Keratinocyte (primary cell): Measurements from ENCODE around the gene INPP4B. TPM values are rescaled to one million over a fixed set of nuclear protein-coding genes. Genes with fewer than 3 reads are reported as not detected.
A peak's percentile ranks its signal among the peaks of the same experiment; 100 is the strongest.

Experiments used
- DNase-seq: peaks from one replicate; pipeline ENCODE4 v3.0.0-alpha.2; 2011; ENCODE audit warnings: low read depth, missing footprints, low spot score
- FAIRE-seq: peaks from 2 replicates; lab custom pipeline; 2011; peaks lifted over from hg19 to GRCh38; lab: Jason Lieb, UNC
- H2AFZ ChIP-seq: 2 replicates; pipeline ENCODE4 v1.6.0; 2012; ENCODE audit warnings: low read length, control low read depth, inconsistent platforms; ENCODE audit not compliant: control insufficient read depth
- H3K27ac ChIP-seq: 2 replicates; pipeline ENCODE4 v1.5.1; 2011; ENCODE audit warnings: low read length; ENCODE audit not compliant: control insufficient read depth, insufficient read depth
- H3K27me3 ChIP-seq: 3 replicates; pipeline ENCODE4 v1.6.0; 2011; ENCODE audit warnings: low read length; ENCODE audit not compliant: control insufficient read depth, insufficient read depth; ENCODE audit errors: extremely low read depth
- H3K36me3 ChIP-seq, 2 experiments: 2 replicates in 1 of 2; 3 replicates in 1 of 2; pipeline ENCODE4 v1.5.1; 2011; ENCODE audit warnings: low read length in 2 of 2, mild to moderate bottlenecking in 1 of 2; ENCODE audit not compliant: control insufficient read depth in 2 of 2, insufficient read depth in 2 of 2; ENCODE audit errors: extremely low read depth in 1 of 2
- H3K4me1 ChIP-seq: 3 replicates; pipeline ENCODE4 v1.5.1; 2011; ENCODE audit warnings: low read length; ENCODE audit not compliant: control insufficient read depth, insufficient read depth; ENCODE audit errors: extremely low read depth
- H3K4me2 ChIP-seq: 3 replicates; pipeline ENCODE4 v1.6.0; 2011; ENCODE audit warnings: low read depth, low read length; ENCODE audit not compliant: control insufficient read depth, insufficient read depth; ENCODE audit errors: extremely low read depth
- H3K4me3 ChIP-seq, 3 experiments: fragments of 200-600 bp in 1 of 3; sonication (generic) in 1 of 3; 2 replicates in 2 of 3; 3 replicates in 1 of 3; pipeline ENCODE4 v1.5.1; 2011 to 2016; ENCODE audit warnings: low read length in 3 of 3, mild to moderate bottlenecking in 3 of 3, control low read depth in 2 of 3, inconsistent platforms in 1 of 3, low read depth in 1 of 3, mixed read lengths in 1 of 3, mixed run types in 1 of 3, moderate library complexity in 1 of 3; ENCODE audit not compliant: control insufficient read depth in 2 of 3, insufficient read depth in 2 of 3; ENCODE audit errors: extremely low read depth in 1 of 3
- H3K79me2 ChIP-seq: 2 replicates; pipeline ENCODE4 v1.6.0; 2012; ENCODE audit warnings: low read length; ENCODE audit not compliant: control insufficient read depth, insufficient read depth
- H3K9ac ChIP-seq: 3 replicates; pipeline ENCODE4 v1.6.0; 2011; ENCODE audit warnings: low read length; ENCODE audit not compliant: control insufficient read depth, insufficient read depth; ENCODE audit errors: extremely low read depth
- H3K9me1 ChIP-seq: 3 replicates; pipeline ENCODE4 v1.6.0; 2011; ENCODE audit warnings: low read length; ENCODE audit not compliant: control insufficient read depth, insufficient read depth; ENCODE audit errors: extremely low read depth
- H3K9me3 ChIP-seq: 2 replicates; pipeline ENCODE4 v1.5.1; 2012; ENCODE audit warnings: low read depth, low read length; ENCODE audit not compliant: control insufficient read depth
- H4K20me1 ChIP-seq: 3 replicates; pipeline ENCODE4 v1.6.0; 2011; ENCODE audit warnings: low read length; ENCODE audit not compliant: control insufficient read depth, insufficient read depth; ENCODE audit errors: extremely low read depth
- EZH2 ChIP-seq: IDR thresholded peaks from one replicate; pipeline ENCODE4 v1.6.1; 2012; ENCODE audit warnings: inconsistent platforms, mild to moderate bottlenecking, low read length, moderate library complexity
- dilution Hi-C: fragments of 300-500 bp; cut with MboI; formaldehyde crosslinking; loops from one replicate; pipeline ENCODE4 v1.7.0; 2020; ENCODE audit warnings: low sequenced_read_pairs; ENCODE audit not compliant: extremely low pct_ligation_motif_present
- polyA plus RNA-seq, 5 experiments: library from polyadenylated mRNA; depleted of rRNA in 3 of 5; stranded (reverse) in 3 of 5; stranded (forward) in 1 of 5; unstranded in 1 of 5; fragments of >200 nt; gene quantifications; 1 replicate in 1 of 5; 2 replicates in 3 of 5; 3 replicates in 1 of 5; pipeline versions ENCODE4 v1.2.1 to v1.2.3, GENCODE V29; 2011 to 2012; ENCODE audit warnings: missing spikeins in 2 of 5, low read depth in 1 of 5, low replicate concordance in 1 of 5
- TF ChIP-seq, protein P1 (sequence below), 3 experiments: IDR thresholded peaks in 1 of 3; conservative IDR thresholded peaks in 1 of 3; optimal IDR thresholded peaks in 1 of 3; 2 replicates in 2 of 3; 3 replicates in 1 of 3; pipeline versions ENCODE3 to v1.5.1; 2011; ENCODE audit warnings: low read length in 3 of 3, mild to moderate bottlenecking in 3 of 3, moderate library complexity in 2 of 3, control low read depth in 1 of 3, inconsistent platforms in 1 of 3; ENCODE audit not compliant: insufficient read depth in 2 of 3; ENCODE audit errors: extremely low read depth in 1 of 3

Gene INPP4B
- polyA plus RNA-seq, 1 donor (not counting 4 experiments of a cell fraction or from before 2014, with no cell fraction given): 50.2 TPM

- Histone ChIP-seq H3K27ac (no peak overlapping the region), H3K36me3 (peaks cover 3 to 15% of the 10 kb centered on the region in 2 experiments), H3K9ac (no peak overlapping the region), H3K4me1 (no peaks in the 10 kb centered on the region), H3K9me1 (no peaks in the 10 kb centered on the region), H3K9me3 (no peaks in the 10 kb centered on the region), H3K4me3 (no peak overlapping the region), H3K4me2 (no peak overlapping the region), H4K20me1 (no peaks in the 10 kb centered on the region), H2AFZ (no peak overlapping the region), H3K79me2 (peaks cover 2% of the 10 kb centered on the region), H3K27me3 (no peaks in the 10 kb centered on the region)
- DNase-seq: no peak
- dilution Hi-C loops: no loop called here
- TF ChIP-seq, protein P1, sequence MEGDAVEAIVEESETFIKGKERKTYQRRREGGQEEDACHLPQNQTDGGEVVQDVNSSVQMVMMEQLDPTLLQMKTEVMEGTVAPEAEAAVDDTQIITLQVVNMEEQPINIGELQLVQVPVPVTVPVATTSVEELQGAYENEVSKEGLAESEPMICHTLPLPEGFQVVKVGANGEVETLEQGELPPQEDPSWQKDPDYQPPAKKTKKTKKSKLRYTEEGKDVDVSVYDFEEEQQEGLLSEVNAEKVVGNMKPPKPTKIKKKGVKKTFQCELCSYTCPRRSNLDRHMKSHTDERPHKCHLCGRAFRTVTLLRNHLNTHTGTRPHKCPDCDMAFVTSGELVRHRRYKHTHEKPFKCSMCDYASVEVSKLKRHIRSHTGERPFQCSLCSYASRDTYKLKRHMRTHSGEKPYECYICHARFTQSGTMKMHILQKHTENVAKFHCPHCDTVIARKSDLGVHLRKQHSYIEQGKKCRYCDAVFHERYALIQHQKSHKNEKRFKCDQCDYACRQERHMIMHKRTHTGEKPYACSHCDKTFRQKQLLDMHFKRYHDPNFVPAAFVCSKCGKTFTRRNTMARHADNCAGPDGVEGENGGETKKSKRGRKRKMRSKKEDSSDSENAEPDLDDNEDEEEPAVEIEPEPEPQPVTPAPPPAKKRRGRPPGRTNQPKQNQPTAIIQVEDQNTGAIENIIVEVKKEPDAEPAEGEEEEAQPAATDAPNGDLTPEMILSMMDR (optimal IDR thresholded peaks at IDR 0.05 in 1 of 3, IDR thresholded peaks at IDR 0.05 in 1 of 3, conservative IDR thresholded peaks at IDR 0.05 in 1 of 3; ENCODE audit: extremely low read depth in 1 of 3, insufficient read depth in 2 of 3, low read length in 3 of 3): no peak
- no peak for TF ChIP-seq EZH2
- no peak for FAIRE-seq
Observed at GRCh38 chr4:142128529-142128928, 717.6 kb downstream of the INPP4B start.

- H3K4me1 ChIP-seq: no peaks in the 10 kb centered on the region
- DNase-seq (peak; percentile 25), FAIRE-seq (peak; percentile 82)
- H3K27ac ChIP-seq: no peak overlapping the region
- TF ChIP-seq EZH2: no peak
- TF ChIP-seq, protein P1 (optimal IDR thresholded peaks at IDR 0.05 in 1 of 3, IDR thresholded peaks at IDR 0.05 in 1 of 3, conservative IDR thresholded peaks at IDR 0.05 in 1 of 3; ENCODE audit: extremely low read depth in 1 of 3, insufficient read depth in 2 of 3, low read length in 3 of 3): peak in 2 of 3 experiments; percentile 70 to 72
- H4K20me1 ChIP-seq: no peaks in the 10 kb centered on the region
- no peak overlapping the region for H3K4me2 ChIP-seq
- peaks cover 2% of the 10 kb centered on the region for H3K79me2 ChIP-seq
- H2AFZ ChIP-seq: no peak overlapping the region
- H3K9me3 ChIP-seq: no peaks in the 10 kb centered on the region
- H3K4me3 ChIP-seq: no peak overlapping the region
- H3K27me3 ChIP-seq: no peaks in the 10 kb centered on the region
- H3K9ac ChIP-seq: no peak overlapping the region
- H3K36me3 ChIP-seq: peaks cover 7 to 20% of the 10 kb centered on the region in 2 experiments
- dilution Hi-C loops: no loop called here
- no peaks in the 10 kb centered on the region for H3K9me1 ChIP-seq
Observed at GRCh38 chr4:142126890-142127497, 719.1 kb downstream of the INPP4B start.
